Transverse colon (tissue), 4 donors: Measurements from ENCODE around the gene SEPTIN3. TPM values are rescaled to one million over a fixed set of nuclear protein-coding genes. Genes with fewer than 3 reads are reported as not detected.

Experiments used
- DNase-seq: peaks from one replicate; pipeline ENCODE4 v3.0.0-alpha.2; 2019
- H3K27ac ChIP-seq, 4 donors: fragments of 200-600 bp; sonication (generic); 2 replicates each; pipeline ENCODE4 v1.5.1; 2016 to 2018; ENCODE audit warnings: inconsistent platforms in 4 of 4
- H3K27me3 ChIP-seq: fragments of 200-600 bp; sonication (generic); 2 replicates; pipeline ENCODE4 v1.5.1; 2017; ENCODE audit warnings: inconsistent platforms
- H3K36me3 ChIP-seq, 4 donors: fragments of 200-600 bp; sonication (generic); 2 replicates each; pipeline ENCODE4 v1.5.1; 2017 to 2019; ENCODE audit warnings: inconsistent platforms in 4 of 4
- H3K4me1 ChIP-seq, 4 donors: fragments of 200-600 bp; sonication (generic); 2 replicates each; pipeline ENCODE4 v1.5.1; 2017 to 2020; ENCODE audit warnings: inconsistent platforms in 4 of 4
- H3K4me3 ChIP-seq, 4 donors: fragments of 200-600 bp; sonication (generic); 1 replicate in 1 of 4; 2 replicates in 3 of 4; pipeline versions ENCODE4 v1.5.1 to v1.6.1; 2017 to 2019; ENCODE audit warnings: inconsistent platforms in 4 of 4
- H3K9me3 ChIP-seq, 2 donors: fragments of 200-600 bp; sonication (generic); 2 replicates each; pipeline ENCODE4 v1.5.1; 2017 to 2019; ENCODE audit warnings: inconsistent platforms in 2 of 2
- EP300 ChIP-seq: sonication (generic); formaldehyde crosslinking; IDR thresholded peaks from one replicate; pipeline ENCODE4 v1.6.1; 2017; ENCODE audit warnings: antibody characterized with exemption, low read depth
- POLR2A ChIP-seq: fragments of 450-650 bp; IDR thresholded peaks from one replicate; pipeline ENCODE4 v1.6.1; 2016; ENCODE audit warnings: antibody characterized with exemption, mild to moderate bottlenecking, moderate library complexity
- POLR2AphosphoS5 ChIP-seq, 3 donors: sonication (generic); formaldehyde crosslinking; IDR thresholded peaks; one replicate each; pipeline ENCODE4 v1.6.1; 2016; ENCODE audit warnings: antibody characterized with exemption in 3 of 3
- WGBS, 2 donors: methylation state at CpG; one replicate each; pipeline ENCODE4 v1.1.5; 2018; ENCODE audit warnings: low coverage in 1 of 2; 5-methylcytosine and 5-hydroxymethylcytosine counted together
- in situ Hi-C, 4 donors: fragments of 200-750 bp; cut with MboI; loops; one replicate each; pipeline versions ENCODE4 v1.15.0 to v1.15.1; 2017; ENCODE audit warnings: low sequenced_read_pairs in 3 of 4, low pct_ligation_motif_present in 1 of 4, low pct_unique_long_range_greater_than_20kb in 1 of 4
- intact Hi-C: fragments of 100-400 bp; cut with DNase I; formaldehyde crosslinking; loops from one replicate; pipeline ENCODE4 v1.15.1; 2023; ENCODE audit warnings: low total_unique reads
- total RNA-seq, 4 donors: library from RNA; depleted of rRNA; stranded (reverse); fragments of >200 nt; gene quantifications; one replicate each; pipeline ENCODE4 v1.1.0, GENCODE V29; 2016
- TF ChIP-seq, protein P1 (sequence below), 5 experiments: fragments of 200-600 bp in 3 of 5; fragments of 450-650 bp in 2 of 5; sonication (generic) in 3 of 5; IDR thresholded peaks; 1 replicate in 2 of 5; 2 replicates in 3 of 5; pipeline ENCODE4 v1.5.1; 2016 to 2017; ENCODE audit warnings: antibody characterized with exemption in 5 of 5, inconsistent platforms in 3 of 5, mild to moderate bottlenecking in 2 of 5, moderate library complexity in 1 of 5

SEPTIN3 gene
- total RNA-seq, 4 donors from 2014 or later = 0.48 to 0.68 TPM; not detected in 2

DNA sequence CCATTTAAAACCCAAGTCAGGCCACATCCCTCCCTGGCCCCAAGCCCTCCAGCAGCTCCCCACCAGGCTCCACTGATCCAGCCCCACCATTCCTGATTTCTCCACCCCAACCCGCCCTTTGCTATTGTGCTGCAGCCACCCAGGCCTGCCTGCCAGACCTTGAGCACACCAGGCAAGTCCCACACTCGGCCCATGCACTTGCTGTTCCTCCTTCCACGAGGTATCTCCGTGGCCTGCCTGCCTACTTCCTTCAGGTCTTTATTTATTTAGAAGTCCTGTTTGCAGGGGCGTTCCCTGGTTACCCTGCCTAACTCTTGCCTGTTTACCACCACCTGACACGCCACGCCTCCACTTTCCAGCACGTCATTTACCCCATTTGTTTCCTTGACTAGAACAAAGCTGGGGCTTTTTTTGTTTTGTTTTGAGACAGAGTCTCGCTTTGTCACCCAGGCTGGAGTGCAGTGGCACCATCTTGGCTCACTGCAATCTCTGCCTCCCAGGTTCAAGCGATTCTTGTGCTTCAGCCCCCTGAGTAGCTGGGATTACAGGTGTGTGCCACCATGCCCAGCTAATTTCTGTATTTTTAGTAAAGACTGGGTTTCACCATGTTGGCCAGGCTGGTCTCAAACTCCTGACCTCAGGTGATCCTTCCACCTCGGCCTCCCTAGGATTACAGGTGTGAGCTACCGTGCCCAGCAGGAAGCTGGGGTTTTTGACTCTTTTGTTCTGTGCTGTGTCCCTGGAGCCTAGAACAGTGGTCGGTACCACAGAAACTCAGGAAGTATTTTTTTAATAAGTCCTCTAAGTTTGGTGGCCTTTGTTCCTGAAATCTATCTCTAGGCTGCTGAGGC is 29.0 kb upstream of the SEPTIN3 start:
- WGBS, 2 donors = 0 to 54% methylated on average over 2 to 13 of the region's 13 CpGs
- DNase-seq = peak; percentile 94
- Histone ChIP-seq H3K36me3 (no peaks in the 10 kb centered on the region), H3K27ac (peak overlapping the region; percentile 89 to 94 (median 90)), H3K9me3 (no peaks in the 10 kb centered on the region), H3K4me3 (peak overlapping the region in 1 of 4 donors; percentile 30), H3K4me1 (peaks cover 14 to 29% (median 16%) of the 10 kb centered on the region in 4 donors), H3K27me3 (no peaks in the 10 kb centered on the region)
- intact Hi-C loops = loop anchor here (5.0 to 10.0 kb wide), 3 partner anchors 115 to 243 kb away; partner anchors contain the start of gene MEI1
- in situ Hi-C loops = loop anchor here (5.0 to 25.0 kb wide), 5 partner anchors 115 to 245 kb away; partner anchors contain the start of genes MEI1 (in 3 of the 4) and CCDC134 (in 2 of the 4)
- TF ChIP-seq, protein P1, sequence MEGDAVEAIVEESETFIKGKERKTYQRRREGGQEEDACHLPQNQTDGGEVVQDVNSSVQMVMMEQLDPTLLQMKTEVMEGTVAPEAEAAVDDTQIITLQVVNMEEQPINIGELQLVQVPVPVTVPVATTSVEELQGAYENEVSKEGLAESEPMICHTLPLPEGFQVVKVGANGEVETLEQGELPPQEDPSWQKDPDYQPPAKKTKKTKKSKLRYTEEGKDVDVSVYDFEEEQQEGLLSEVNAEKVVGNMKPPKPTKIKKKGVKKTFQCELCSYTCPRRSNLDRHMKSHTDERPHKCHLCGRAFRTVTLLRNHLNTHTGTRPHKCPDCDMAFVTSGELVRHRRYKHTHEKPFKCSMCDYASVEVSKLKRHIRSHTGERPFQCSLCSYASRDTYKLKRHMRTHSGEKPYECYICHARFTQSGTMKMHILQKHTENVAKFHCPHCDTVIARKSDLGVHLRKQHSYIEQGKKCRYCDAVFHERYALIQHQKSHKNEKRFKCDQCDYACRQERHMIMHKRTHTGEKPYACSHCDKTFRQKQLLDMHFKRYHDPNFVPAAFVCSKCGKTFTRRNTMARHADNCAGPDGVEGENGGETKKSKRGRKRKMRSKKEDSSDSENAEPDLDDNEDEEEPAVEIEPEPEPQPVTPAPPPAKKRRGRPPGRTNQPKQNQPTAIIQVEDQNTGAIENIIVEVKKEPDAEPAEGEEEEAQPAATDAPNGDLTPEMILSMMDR (IDR thresholded peaks at IDR 0.05) = no peak
- peak; percentile 62 to 95 (median 93) for TF ChIP-seq POLR2AphosphoS5 (IDR thresholded peaks at IDR 0.05)
- peak; percentile 77 for TF ChIP-seq EP300
- peak; percentile 92 for TF ChIP-seq POLR2A

DNA sequence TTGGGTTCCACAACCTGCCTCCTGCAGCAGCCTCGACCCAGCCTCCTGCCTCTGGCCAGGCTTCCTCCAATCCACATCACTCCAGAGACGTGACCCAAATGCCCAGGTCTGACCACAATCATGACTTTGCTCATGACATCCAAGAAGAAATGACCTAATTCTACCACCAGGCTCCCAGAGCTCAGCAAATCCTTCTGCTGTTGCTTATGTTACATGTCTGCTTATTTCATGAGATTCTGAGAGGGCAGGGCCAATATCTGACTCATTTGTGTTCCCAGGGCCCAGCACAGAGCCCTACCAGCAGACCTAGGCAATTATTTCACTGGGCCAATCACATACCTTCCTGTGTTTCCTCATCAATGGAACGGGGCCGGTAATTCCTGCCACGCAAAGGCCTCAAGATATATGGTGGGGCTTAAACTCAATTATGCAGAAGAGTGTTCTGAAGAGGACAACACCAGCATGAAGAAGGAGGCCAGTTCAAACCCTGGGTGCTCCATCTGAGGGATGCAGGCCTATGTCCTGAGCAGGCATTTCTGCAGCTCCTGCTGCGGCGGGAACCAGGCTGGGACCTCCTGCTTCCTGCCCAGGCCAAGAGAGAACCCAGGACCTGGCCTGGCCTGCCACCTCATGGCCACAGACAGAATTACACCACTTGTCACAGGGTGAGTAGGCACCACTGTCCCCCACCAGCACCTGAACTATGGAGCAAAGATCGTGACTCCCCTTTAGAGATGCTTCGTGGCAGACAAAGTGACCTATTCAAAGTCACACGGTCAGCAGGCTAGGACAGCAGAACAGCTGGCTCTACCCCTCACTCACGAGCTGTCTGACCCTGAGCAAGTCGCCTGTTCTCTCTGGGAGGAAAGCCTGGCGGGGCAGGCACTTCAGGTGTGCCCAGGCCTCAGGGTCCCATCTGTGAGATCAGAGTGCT is 28.1 kb upstream of the SEPTIN3 start:
- no peaks in the 10 kb centered on the region for H3K9me3 ChIP-seq
- intact Hi-C loops = loop anchor here (5.0 to 10.0 kb wide), 3 partner anchors 116 to 244 kb away; partner anchors contain the start of gene MEI1
- no peaks in the 10 kb centered on the region for H3K36me3 ChIP-seq
- in situ Hi-C loops = loop anchor here (5.0 to 25.0 kb wide), 5 partner anchors 116 to 246 kb away; partner anchors contain the start of genes MEI1 (in 3 of the 4) and CCDC134 (in 2 of the 4)
- peaks cover 20 to 36% (median 22%) of the 10 kb centered on the region in 4 donors for H3K4me1 ChIP-seq
- peak; percentile 92 for DNase-seq
- TF ChIP-seq POLR2AphosphoS5 (IDR thresholded peaks at IDR 0.05) (no peak), EP300 (no peak), POLR2A (no peak)
- TF ChIP-seq, protein P1 (IDR thresholded peaks at IDR 0.05) = peak; percentile 92 to 98 (median 95)
- no peak overlapping the region for H3K4me3 ChIP-seq
- no peaks in the 10 kb centered on the region for H3K27me3 ChIP-seq
- H3K27ac ChIP-seq = peak overlapping the region; percentile 89 to 94 (median 90)
- 35% methylated on average over 13 of the region's 13 CpGs; no CpG with 5 or more reads in 1 of the 2 donors for WGBS, 2 donors

DNA sequence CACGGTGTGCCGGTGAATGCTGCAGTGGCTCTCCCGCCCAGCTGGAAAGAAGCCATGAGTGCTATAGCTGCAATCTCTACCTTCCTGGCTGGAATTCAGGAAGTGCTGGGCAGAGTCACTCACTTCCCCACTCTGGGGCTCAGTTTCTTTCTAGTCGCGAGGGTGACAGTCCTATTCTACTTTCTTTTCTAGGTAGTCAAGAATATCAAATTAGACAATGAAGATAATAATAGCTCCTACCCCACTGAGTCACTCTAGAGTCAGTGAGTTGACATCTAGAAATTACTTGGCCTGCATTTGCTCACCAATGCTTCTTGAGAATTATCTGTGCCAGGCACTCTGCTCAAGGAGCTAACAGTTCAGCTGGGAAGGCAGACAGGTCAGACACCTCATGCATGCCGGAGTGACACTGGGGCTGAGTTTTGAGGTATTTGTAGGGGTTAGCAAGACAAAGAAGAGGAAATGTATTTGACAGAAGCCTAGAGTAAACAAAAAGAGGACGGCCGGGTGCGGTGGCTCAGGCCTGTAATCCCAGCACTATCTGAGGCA is 25.5 kb upstream of the SEPTIN3 start:
- no peak for TF ChIP-seq EP300
- TF ChIP-seq, protein P1 (IDR thresholded peaks at IDR 0.05) = no peak
- no peak for TF ChIP-seq POLR2AphosphoS5 (IDR thresholded peaks at IDR 0.05)
- no peak for TF ChIP-seq POLR2A
- WGBS, 2 donors = 40 to 59% methylated on average over 4 to 9 of the region's 9 CpGs
- in situ Hi-C loops = loop anchor here (5.0 to 25.0 kb wide), 5 partner anchors 119 to 249 kb away; partner anchors contain the start of genes MEI1 (in 3 of the 4) and CCDC134 (in 2 of the 4)
- H3K4me1 ChIP-seq = peaks cover 21 to 43% (median 27%) of the 10 kb centered on the region in 4 donors
- H3K4me3 ChIP-seq = no peak overlapping the region
- H3K27ac ChIP-seq = peak overlapping the region; percentile 53 to 71 (median 64)
- H3K36me3 ChIP-seq = no peaks in the 10 kb centered on the region
- intact Hi-C loops = loop anchor here (5.0 to 10.0 kb wide), 3 partner anchors 119 to 246 kb away; partner anchors contain the start of gene MEI1
- no peaks in the 10 kb centered on the region for H3K27me3 ChIP-seq
- DNase-seq = peak; percentile 69
- no peaks in the 10 kb centered on the region for H3K9me3 ChIP-seq
